Measurements from ENCODE around the gene CAPN14.

Gene CAPN14

DNA sequence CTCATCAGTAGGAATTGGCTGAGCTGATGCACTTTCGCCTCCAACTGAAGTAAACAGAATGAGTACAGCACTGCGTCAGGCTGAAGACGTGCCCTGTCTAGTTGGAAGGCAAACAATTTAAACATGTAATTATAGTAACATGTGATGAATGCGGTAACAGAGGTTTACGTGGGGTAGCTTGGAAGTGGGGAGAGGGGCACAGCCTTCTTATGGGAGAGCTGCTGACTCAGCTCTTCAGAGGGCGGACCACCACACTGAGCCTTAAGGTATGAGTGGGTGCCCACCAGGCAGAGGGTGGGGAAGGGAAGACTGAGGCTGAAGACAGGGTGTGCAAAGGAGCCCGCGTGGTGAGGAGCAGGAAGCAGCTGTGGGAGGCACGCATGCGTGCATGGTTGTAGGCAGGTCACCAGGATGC, 10.4 kb upstream of the CAPN14 start:
- TF ChIP-seq, protein P1, sequence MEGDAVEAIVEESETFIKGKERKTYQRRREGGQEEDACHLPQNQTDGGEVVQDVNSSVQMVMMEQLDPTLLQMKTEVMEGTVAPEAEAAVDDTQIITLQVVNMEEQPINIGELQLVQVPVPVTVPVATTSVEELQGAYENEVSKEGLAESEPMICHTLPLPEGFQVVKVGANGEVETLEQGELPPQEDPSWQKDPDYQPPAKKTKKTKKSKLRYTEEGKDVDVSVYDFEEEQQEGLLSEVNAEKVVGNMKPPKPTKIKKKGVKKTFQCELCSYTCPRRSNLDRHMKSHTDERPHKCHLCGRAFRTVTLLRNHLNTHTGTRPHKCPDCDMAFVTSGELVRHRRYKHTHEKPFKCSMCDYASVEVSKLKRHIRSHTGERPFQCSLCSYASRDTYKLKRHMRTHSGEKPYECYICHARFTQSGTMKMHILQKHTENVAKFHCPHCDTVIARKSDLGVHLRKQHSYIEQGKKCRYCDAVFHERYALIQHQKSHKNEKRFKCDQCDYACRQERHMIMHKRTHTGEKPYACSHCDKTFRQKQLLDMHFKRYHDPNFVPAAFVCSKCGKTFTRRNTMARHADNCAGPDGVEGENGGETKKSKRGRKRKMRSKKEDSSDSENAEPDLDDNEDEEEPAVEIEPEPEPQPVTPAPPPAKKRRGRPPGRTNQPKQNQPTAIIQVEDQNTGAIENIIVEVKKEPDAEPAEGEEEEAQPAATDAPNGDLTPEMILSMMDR (conservative IDR thresholded peaks at IDR 0.05; ENCODE audit: control insufficient read depth, insufficient read depth, low read depth, low read length) = no peak
- DNase-seq (ENCODE audit: low read depth) = peak; percentile 30
- no peak overlapping the region for H3K4me3 ChIP-seq (ENCODE audit: control insufficient read depth, low read depth, low read length)

DNA sequence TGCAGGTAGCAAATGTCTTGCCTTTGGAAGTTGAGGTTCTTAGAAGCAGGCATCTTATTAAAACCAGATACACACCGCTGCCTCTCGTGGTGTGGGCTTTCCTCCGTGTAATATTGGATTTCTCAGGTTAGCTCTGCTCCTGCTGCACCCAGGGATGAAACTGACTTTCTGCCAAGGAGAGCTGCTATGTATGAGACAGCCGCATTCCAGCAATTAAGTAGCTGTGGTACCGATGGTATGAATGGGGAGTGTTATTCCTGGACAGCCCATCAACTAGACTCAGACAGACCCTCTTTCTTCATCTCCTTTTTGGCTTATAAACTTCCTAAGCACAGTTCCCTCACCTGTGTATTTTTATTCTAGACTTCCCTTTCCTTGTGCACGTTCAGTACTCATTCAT, 9.8 kb upstream of the CAPN14 start:
- DNase-seq (ENCODE audit: low read depth) = no peak
- TF ChIP-seq, protein P1 (conservative IDR thresholded peaks at IDR 0.05; ENCODE audit: control insufficient read depth, insufficient read depth, low read depth, low read length) = no peak
- H3K4me3 ChIP-seq (ENCODE audit: control insufficient read depth, low read depth, low read length) = no peak overlapping the region

DNA sequence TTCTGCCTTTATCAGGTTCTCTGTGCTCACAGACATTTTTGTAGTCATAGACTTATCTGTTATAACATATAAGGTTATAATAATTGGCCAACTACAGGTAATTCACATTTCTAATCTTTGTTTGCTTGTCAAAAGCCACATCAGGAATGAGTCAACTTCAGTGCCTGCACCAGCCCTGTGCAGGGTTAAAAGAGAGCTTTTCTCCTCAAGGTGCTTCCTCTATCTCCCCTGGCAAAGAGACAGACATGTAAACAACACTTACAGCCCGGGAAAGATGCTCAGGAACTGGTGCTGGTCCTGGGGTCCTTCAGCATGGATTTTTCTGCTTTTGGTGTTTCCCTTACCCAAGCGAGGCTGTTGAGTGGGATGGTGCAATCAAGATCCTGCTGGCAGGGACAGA, 9.0 kb upstream of the CAPN14 start:
- TF ChIP-seq, protein P1 (conservative IDR thresholded peaks at IDR 0.05; ENCODE audit: control insufficient read depth, insufficient read depth, low read depth, low read length) = no peak
- H3K4me3 ChIP-seq (ENCODE audit: control insufficient read depth, low read depth, low read length) = no peak overlapping the region
- no peak for DNase-seq (ENCODE audit: low read depth)

DNA sequence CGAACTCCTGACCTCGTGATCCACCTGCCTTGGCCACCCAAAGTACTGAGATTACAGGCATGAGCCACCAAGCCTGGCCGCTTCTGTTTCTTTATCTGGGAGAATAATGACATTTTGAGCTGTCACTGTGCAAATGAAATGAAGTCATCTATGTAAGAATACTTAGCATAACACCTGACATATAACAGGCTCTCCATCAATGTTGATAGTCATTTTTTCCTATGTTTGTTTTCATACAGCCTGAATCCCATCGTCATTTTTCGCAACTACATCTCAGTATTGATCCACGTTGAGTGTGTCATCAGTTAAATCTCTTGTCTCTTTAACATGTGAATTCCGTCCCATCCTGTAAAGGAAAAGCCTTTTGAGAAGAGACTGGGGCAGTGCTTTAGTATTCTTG, 6.4 kb upstream of the CAPN14 start:
- H3K4me3 ChIP-seq (ENCODE audit: control insufficient read depth, low read depth, low read length) = no peak overlapping the region
- DNase-seq (ENCODE audit: low read depth) = no peak
- TF ChIP-seq, protein P1 (conservative IDR thresholded peaks at IDR 0.05; ENCODE audit: control insufficient read depth, insufficient read depth, low read depth, low read length) = no peak

DNA sequence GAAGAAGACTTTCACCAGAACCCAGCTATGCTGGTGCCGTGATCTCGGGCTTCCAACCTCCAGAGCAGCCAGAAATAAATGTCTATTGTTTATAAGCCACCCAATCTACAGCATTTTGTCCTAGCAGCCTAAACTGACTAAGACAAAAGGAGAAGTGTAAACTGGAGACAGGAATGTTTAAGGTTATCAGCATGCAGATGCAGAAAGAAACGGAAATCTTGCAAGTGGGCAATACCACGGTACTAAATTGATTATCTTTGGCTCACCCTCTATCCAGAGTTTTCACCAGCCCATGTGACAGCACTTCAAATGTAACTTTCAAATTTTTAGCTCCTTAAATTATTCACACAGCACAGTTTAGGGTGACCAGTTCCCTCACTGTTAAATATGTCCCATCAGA, 5.7 kb upstream of the CAPN14 start:
- DNase-seq (ENCODE audit: low read depth) = no peak
- TF ChIP-seq, protein P1 (conservative IDR thresholded peaks at IDR 0.05; ENCODE audit: control insufficient read depth, insufficient read depth, low read depth, low read length) = no peak
- H3K4me3 ChIP-seq (ENCODE audit: control insufficient read depth, low read depth, low read length) = no peak overlapping the region

DNA sequence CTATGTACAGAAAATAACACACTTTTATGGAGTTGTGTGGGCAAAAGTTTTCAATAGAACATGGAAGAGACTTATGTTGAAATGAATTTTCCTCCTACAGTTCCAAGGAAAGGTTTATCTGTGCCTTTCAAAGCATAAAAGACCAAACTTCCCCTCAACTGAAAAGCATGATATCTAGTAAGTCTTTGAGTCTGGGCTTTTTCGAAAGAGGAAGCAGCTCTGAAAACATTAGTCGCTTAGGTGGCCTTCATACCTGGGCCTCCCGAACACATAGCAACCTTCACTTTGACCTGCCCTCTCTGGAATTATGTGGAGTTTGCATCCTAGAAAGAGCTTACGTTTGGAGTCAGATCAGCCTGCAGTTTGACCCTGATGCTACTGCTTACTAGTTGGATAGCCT, 4.8 kb upstream of the CAPN14 start:
- H3K4me3 ChIP-seq (ENCODE audit: control insufficient read depth, low read depth, low read length) = no peak overlapping the region

More for the DNA sequence above, 4.8 kb upstream of the CAPN14 start:
- no peak for DNase-seq (ENCODE audit: low read depth)
- TF ChIP-seq, protein P1 (conservative IDR thresholded peaks at IDR 0.05; ENCODE audit: control insufficient read depth, insufficient read depth, low read depth, low read length) = no peak

Measured in fibroblast of mammary gland (primary cell).